H7 (cell line): Measurements from ENCODE around the gene PARD3B. TPM values are rescaled to one million over a fixed set of nuclear protein-coding genes. Genes with fewer than 3 reads are reported as not detected.

Experiments used
- DNase-seq: peaks from one replicate; pipeline ENCODE4 v3.0.0; 2012
- H3K27me3 ChIP-seq: 2 replicates; pipeline ENCODE4 v1.6.0; 2011; ENCODE audit warnings: mild to moderate bottlenecking, low read length; ENCODE audit not compliant: control insufficient read depth, insufficient read depth
- H3K36me3 ChIP-seq: replicated peaks from 2 replicates; pipeline ENCODE4 v1.5.1; 2011; ENCODE audit warnings: low read length; ENCODE audit not compliant: control insufficient read depth, insufficient read depth
- H3K4me3 ChIP-seq: 2 replicates; pipeline ENCODE4 v1.5.1; 2011; ENCODE audit warnings: low read depth, mild to moderate bottlenecking, control low read depth, low read length, moderate library complexity; ENCODE audit not compliant: insufficient read depth
- total RNA-seq: library from RNA; depleted of rRNA; stranded (reverse); fragments of >200 nt; shearing (Covaris generic); gene quantifications from 2 replicates; pipeline ENCODE4 v1.2.3, GENCODE V29; 2014

Gene PARD3B
- total RNA-seq, 1 experiment from 2014 or later = 2.3 TPM

DNA sequence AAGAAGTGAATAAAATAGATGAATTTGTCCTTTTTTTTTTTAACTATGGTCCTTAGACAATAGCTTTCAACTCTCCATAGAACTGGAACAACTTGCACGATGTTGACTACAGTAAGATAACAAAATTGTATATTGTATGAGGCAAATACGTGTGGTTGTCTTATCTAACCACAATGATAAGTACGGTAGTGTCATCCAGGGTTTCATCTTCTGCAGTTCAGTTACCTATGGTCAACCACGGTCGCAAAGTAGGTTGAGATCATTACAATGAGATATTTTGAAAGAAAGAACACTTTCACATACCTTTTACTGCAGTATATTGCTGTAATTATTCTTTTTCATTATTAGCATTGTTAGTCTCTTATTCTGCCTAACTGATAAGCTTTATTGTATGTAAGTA is 295.2 kb downstream of the PARD3B start:
- Histone ChIP-seq H3K27me3 (no peaks in the 10 kb centered on the region), H3K36me3 (no peaks in the 10 kb centered on the region), H3K4me3 (no peak overlapping the region)
- DNase-seq = no peak

GRCh38 chr2:204842068-204842467 is 296.8 kb downstream of the PARD3B start:
- H3K4me3 ChIP-seq = no peak overlapping the region
- no peaks in the 10 kb centered on the region for H3K36me3 ChIP-seq

GRCh38 chr2:204842661-204843485 is 297.6 kb downstream of the PARD3B start:
- Histone ChIP-seq H3K27me3 (no peaks in the 10 kb centered on the region), H3K36me3 (no peaks in the 10 kb centered on the region), H3K4me3 (no peak overlapping the region)
- no peak for DNase-seq

More at GRCh38 chr2:204842068-204842467, 296.8 kb downstream of the PARD3B start:
- no peaks in the 10 kb centered on the region for H3K27me3 ChIP-seq
- DNase-seq = no peak

DNA sequence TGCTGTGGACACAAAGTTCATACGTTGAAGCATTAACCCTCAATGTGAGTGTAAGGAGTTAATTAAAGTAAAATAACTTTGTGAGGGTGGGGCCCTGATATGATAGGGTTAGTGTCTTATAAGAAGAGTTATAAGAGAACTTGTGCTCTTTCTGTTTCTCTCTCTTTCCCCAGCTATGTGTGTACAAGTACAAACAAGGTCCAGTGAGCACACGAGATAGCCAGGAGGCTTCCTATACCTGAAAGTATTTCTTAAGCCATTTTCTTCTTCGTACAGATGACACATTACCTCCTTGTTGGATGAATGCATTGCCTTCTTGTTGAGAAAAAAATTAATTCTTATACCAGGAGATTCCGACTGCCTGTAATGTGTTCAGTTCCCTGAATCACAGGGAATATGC is 301.2 kb downstream of the PARD3B start:
- H3K36me3 ChIP-seq = no peaks in the 10 kb centered on the region

DNA sequence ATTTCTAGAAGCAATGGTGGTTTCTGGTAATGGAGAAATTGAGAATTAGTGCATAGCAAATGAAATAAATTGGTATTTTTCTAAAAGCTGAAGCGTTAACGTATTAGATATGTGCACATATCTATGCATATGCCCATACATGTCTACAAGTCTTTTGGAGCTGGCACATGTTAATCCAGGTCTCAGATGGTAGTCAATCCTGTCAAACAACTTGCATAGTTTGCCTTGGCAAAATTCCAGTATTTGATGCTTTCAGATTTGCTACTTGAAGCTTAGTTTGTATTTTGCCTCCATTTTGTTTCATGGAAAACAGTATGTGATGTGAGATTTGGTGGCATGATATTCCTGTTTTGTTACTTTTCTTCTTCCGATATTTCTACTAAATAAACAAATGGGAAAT is 304.6 kb downstream of the PARD3B start:
- no peak overlapping the region for H3K4me3 ChIP-seq
- H3K36me3 ChIP-seq = no peaks in the 10 kb centered on the region
- no peaks in the 10 kb centered on the region for H3K27me3 ChIP-seq
- DNase-seq = no peak

More for the DNA sequence above, 301.2 kb downstream of the PARD3B start:
- no peak for DNase-seq
- no peaks in the 10 kb centered on the region for H3K27me3 ChIP-seq
- no peak overlapping the region for H3K4me3 ChIP-seq

GRCh38 chr2:204850581-204850980 is 305.3 kb downstream of the PARD3B start:
- H3K4me3 ChIP-seq = no peak overlapping the region
- H3K27me3 ChIP-seq = no peaks in the 10 kb centered on the region
- no peaks in the 10 kb centered on the region for H3K36me3 ChIP-seq
- no peak for DNase-seq

GRCh38 chr2:204853905-204854304 is 308.6 kb downstream of the PARD3B start:
- no peak for DNase-seq
- H3K27me3 ChIP-seq = no peaks in the 10 kb centered on the region
- H3K4me3 ChIP-seq = no peak overlapping the region
- H3K36me3 ChIP-seq = no peaks in the 10 kb centered on the region

GRCh38 chr2:204860274-204860673 is 315.0 kb downstream of the PARD3B start:
- Histone ChIP-seq H3K4me3 (no peak overlapping the region), H3K36me3 (no peaks in the 10 kb centered on the region), H3K27me3 (no peaks in the 10 kb centered on the region)
- DNase-seq = no peak

GRCh38 chr2:204862809-204863208 is 317.5 kb downstream of the PARD3B start:
- H3K27me3 ChIP-seq = no peaks in the 10 kb centered on the region
- DNase-seq = no peak

GRCh38 chr2:204863336-204863735 is 318.1 kb downstream of the PARD3B start:
- Histone ChIP-seq H3K36me3 (no peaks in the 10 kb centered on the region), H3K4me3 (no peak overlapping the region), H3K27me3 (no peaks in the 10 kb centered on the region)
- DNase-seq = no peak

More at GRCh38 chr2:204862809-204863208, 317.5 kb downstream of the PARD3B start:
- Histone ChIP-seq H3K36me3 (no peaks in the 10 kb centered on the region), H3K4me3 (no peak overlapping the region)

GRCh38 chr2:204869132-204869823 is 324.0 kb downstream of the PARD3B start:
- no peak for DNase-seq

DNA sequence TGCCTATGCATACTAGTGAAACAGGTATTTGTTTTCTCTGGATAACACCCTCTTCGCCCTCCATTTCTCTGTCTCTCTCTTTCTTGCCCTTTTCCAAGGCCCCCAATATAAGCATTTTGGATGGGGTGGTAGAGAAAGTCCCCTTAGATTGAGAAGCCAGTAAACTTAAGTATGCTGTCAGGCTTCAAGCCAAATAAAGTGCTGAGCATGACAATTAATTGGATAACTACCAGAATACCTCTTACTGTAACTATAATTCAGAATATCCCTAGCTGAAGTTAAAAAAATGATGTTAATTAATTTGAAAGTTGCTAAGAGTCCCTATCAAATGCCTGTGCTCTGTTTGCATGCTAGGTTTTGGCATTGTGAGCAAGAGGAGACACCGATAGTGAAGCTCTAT is 324.8 kb downstream of the PARD3B start:
- DNase-seq = no peak
- Histone ChIP-seq H3K36me3 (no peaks in the 10 kb centered on the region), H3K27me3 (no peaks in the 10 kb centered on the region), H3K4me3 (no peak overlapping the region)

More at GRCh38 chr2:204869132-204869823, 324.0 kb downstream of the PARD3B start:
- Histone ChIP-seq H3K4me3 (no peak overlapping the region), H3K36me3 (no peaks in the 10 kb centered on the region), H3K27me3 (no peaks in the 10 kb centered on the region)

DNA sequence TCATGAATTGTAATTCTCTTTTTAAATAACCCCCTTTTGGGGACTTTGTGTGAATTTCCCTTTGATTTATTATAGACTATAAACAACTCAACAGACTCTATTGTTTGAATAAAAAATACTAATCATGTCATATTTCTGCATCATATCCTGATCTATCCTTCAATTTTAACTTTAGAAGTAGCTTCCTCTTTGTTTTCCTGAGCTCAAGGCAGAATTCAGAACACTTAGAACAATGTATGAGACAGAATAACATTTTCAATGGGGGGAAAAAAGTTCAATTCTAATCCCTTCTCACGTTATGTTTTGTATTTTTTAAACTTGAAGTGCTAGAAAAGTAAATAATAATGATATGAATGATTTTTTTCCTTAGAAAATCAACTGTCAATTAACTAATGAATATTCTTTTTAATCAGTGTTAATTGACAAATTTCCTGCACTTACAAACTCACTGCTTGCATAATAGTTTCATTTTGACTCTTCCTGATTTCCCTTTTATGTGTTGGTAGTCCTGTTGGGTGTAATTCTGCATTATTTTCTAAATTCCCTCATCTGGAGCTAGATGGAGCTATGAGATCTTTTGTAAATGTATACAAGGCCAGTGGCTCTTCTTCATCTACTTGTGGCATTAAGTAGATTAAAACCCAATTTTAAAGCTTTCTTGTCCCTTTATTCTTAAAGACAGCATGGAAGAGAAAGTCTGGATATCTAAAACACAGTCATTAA is 326.1 kb downstream of the PARD3B start:
- no peak overlapping the region for H3K4me3 ChIP-seq
- no peaks in the 10 kb centered on the region for H3K36me3 ChIP-seq
- no peaks in the 10 kb centered on the region for H3K27me3 ChIP-seq
- no peak for DNase-seq

- no peaks in the 10 kb centered on the region for H3K36me3 ChIP-seq
- DNase-seq = no peak
- H3K4me3 ChIP-seq = no peak overlapping the region
- H3K27me3 ChIP-seq = no peaks in the 10 kb centered on the region
Observed at GRCh38 chr2:204876311-204876710, 331.0 kb downstream of the PARD3B start.
